ENCODE results near the gene YIPF1.
A peak's percentile ranks its signal among the peaks of the same experiment; 100 is the strongest.
"Not testable (repeated sequence)": the region's sequence is repeated elsewhere in the genome, so short reads cannot be mapped to it uniquely, and the experiment has no call there.

YIPF1 gene

GRCh38 chr1:53837924-53838653 lies 51.5 kb downstream of the YIPF1 start, which contains the start of gene NDC1:
Gene NDC1 (minus strand): TSS chr1:53838296. CDS start chr1:53838261, 35 bp downstream.
- peak; percentile 74 to 97 (median 85) for DNase-seq

- DNase-seq = no peak
Measured at GRCh38 chr1:53837646-53837923, 52.0 kb downstream of the YIPF1 start.

DNA sequence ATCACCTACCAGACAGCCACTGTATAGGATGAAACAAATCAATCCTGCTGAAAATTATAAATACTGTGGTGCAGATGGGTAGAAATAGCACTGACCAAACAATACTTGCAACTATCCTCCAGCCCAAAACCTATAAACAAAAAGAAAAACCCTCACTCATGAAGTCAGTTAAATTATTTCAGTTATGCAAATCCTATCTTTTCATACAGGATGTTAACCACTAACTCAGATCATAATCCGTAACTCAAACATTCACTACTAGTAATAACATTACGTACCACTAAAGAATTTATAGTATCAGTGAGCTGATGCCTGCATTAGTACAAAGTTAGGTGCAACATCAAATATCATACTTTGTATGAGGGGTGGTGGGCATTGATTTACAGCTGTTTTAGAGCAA lies 54.1 kb downstream of the YIPF1 start:
- DNase-seq = peak in 1 of 5 experiments; percentile 15

DNA sequence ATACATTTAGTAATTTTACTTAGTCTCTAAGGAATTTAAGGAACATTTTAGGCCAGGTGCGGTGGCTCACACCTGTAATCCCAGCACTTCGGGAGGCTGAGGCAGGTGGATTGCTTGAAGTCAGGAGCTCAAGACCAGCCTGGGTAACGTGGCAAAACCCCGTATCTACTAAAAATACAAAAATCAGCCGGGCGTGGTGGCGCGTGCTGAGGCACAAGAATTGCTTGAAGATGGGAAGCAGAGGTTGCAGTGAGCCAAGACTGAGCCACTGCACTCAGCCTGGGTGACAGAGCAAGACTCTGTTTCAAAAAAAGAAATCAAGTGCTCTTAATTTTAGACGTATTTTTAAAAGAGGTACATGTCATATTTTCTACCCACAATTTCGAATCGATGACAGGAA lies 54.8 kb downstream of the YIPF1 start:
- DNase-seq = no peak

GRCh38 chr1:53833393-53833792 lies 56.2 kb downstream of the YIPF1 start:
- DNase-seq = no peak

GRCh38 chr1:53826367-53826766 lies 63.2 kb downstream of the YIPF1 start:
- DNase-seq = no peak

DNA sequence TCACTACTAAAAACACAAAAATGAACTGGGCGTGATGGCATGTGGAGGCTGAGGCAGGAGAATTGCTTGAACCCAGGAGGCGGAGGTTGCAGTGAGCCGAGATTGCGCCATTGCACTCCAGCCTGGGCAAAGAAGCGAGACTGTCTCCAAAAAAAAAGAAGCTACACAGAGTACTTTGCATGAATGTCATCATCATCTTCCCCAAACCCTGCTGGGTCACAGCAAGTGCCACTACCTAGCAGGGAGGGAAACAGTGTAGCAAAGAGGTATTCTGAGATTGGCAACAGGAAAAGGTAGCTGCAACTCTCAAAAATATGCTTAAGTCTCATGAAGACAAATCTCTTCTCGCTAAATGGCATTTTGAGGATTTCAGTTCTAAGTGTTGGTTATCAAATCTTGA lies 64.3 kb downstream of the YIPF1 start:
- no peak for DNase-seq

DNA sequence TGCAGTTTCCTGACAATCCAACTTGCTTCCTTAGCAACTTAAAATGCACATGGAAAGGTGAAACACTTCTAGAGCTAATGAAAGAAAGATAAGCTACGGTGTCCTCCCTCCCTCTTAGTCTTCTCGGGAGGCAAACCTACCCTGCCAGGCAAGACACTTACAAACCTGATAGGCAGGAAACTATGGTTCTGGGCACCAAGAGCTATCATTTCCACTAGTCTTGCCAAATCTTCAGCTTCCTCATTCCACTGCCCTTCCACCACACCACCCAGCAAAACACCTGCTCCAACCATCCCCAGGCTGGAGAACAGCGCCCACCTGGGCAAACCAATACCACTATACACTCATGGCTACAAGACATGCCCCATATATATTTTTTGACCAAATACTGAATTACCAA lies 66.7 kb downstream of the YIPF1 start:
- no peak for DNase-seq

DNA sequence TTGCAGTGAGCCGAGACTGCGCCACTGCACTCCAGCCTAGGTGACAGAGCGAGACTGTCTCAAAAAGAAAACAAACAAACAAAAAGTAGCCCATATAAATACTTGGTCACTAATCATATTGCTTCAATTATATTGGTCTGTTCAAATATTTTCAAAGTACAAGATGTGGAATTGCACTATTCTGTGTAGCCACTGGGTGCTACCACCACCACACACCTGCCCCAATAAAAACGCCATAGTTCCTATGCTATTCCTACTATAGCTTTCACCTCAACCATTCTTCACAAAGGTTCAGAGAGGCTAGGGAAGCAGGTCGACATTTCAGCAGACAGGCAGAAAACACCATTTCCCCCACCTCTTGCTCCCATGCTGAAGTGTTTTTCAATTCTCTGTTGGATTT lies 68.2 kb downstream of the YIPF1 start:
- DNase-seq = no peak

DNA sequence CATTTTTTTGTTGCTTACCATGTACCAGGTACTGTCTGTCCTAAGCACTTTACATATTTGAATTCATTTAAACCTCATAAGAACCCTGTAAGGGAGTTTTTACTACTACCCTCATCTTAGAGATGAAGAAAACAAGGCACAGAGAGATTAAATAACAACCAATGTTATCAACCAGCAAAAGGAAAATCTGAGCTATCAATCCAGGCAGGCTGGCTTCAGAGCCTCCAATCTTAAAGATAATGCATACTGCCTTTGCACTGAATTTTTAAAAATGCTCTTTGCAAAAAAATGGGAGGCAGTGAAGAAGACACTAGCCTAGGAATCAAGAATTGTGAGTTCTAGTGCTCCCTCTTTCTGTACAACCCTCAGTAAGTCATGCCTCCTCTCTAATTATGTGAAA lies 70.2 kb downstream of the YIPF1 start:
- DNase-seq = no peak

GRCh38 chr1:53816584-53816983 lies 73.0 kb downstream of the YIPF1 start:
- not testable (repeated sequence) for DNase-seq

DNA sequence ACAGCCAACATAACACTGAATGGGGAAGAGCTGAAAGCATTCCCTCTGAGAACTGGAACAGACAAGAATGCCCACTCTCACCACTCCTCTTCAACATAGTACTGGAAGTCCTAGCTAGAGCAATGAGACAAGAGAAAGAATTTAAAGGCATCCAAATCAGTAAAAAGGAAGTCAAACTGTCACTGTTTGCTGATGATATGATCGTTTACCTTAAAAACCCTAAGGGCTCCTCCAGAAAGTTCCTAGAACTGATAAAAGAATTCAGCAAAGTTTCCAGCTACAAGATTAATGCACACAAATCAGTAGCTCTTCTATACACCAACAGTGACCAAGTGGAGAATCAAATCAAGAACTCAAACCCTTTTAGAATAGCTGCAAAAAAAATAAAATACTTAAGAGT lies 74.1 kb downstream of the YIPF1 start:
- not testable (repeated sequence) for DNase-seq

- DNase-seq = peak in 1 of 5 experiments; percentile 18
Measured at GRCh38 chr1:53811414-53811851, 78.2 kb downstream of the YIPF1 start.

- DNase-seq = no peak
Measured at GRCh38 chr1:53810497-53810896, 79.1 kb downstream of the YIPF1 start.

GRCh38 chr1:53810007-53810406 lies 79.6 kb downstream of the YIPF1 start:
- no peak for DNase-seq

GRCh38 chr1:53807916-53808315 lies 81.7 kb downstream of the YIPF1 start:
- no peak for DNase-seq

- no peak for DNase-seq
Measured at GRCh38 chr1:53804791-53805505, 84.6 kb downstream of the YIPF1 start.

- DNase-seq = no peak
Measured at GRCh38 chr1:53804181-53804580, 85.4 kb downstream of the YIPF1 start.
